Neuronal stem cell (in vitro differentiated cells): ENCODE data around the gene C14orf119.

ENCODE experiments used
- DNase-seq: peaks from one replicate; pipeline ENCODE4 v3.0.0-alpha.2; 2013; ENCODE audit warnings: low spot score
- H2AFZ ChIP-seq: one replicate; pipeline ENCODE4 v1.6.1; 2013; ENCODE audit warnings: mild to moderate bottlenecking, low read length, inconsistent platforms
- H2AK5ac ChIP-seq: 2 replicates; pipeline ENCODE4 v1.6.1; 2013; ENCODE audit warnings: low read depth, mild to moderate bottlenecking, inconsistent platforms, low read length, moderate library complexity, mixed read lengths
- H2BK120ac ChIP-seq: 2 replicates; pipeline ENCODE4 v1.6.1; 2013; ENCODE audit warnings: low read depth, mild to moderate bottlenecking, inconsistent platforms, low read length, moderate library complexity, mixed read lengths
- H2BK12ac ChIP-seq: one replicate; pipeline ENCODE4 v1.6.1; 2013; ENCODE audit warnings: low read length, inconsistent platforms
- H2BK15ac ChIP-seq: 2 replicates; pipeline ENCODE4 v1.6.1; 2013; ENCODE audit warnings: mild to moderate bottlenecking, low read length, inconsistent platforms, mixed read lengths
- H2BK5ac ChIP-seq: one replicate; pipeline ENCODE4 v1.6.1; 2013; ENCODE audit warnings: inconsistent platforms, mild to moderate bottlenecking, low read length, moderate library complexity
- H3K14ac ChIP-seq: one replicate; pipeline ENCODE4 v1.6.1; 2013; ENCODE audit warnings: low read length, inconsistent platforms
- H3K18ac ChIP-seq: 2 replicates; pipeline ENCODE4 v1.6.1; 2013; ENCODE audit warnings: low read length, inconsistent platforms
- H3K23ac ChIP-seq: 2 replicates; pipeline ENCODE4 v1.6.1; 2013; ENCODE audit warnings: low read depth, mild to moderate bottlenecking, mixed read lengths, low read length, inconsistent platforms; ENCODE audit not compliant: poor library complexity
- H3K27ac ChIP-seq: replicated peaks from 3 replicates; pipeline ENCODE4 v1.5.1; 2013; ENCODE audit warnings: low read length, inconsistent platforms
- H3K27me3 ChIP-seq, 3 experiments: 2 replicates each; pipeline ENCODE4 v1.6.1; 2013; ENCODE audit warnings: low read length in 3 of 3, mild to moderate bottlenecking in 2 of 3, inconsistent platforms in 1 of 3, low read depth in 1 of 3, mixed read lengths in 1 of 3, moderate library complexity in 1 of 3; ENCODE audit not compliant: control insufficient read depth in 3 of 3, insufficient read depth in 3 of 3
- H3K36me3 ChIP-seq, 2 donors: replicated peaks in 1 of 2; 2 replicates each; pipeline ENCODE4 v1.6.1; 2013; ENCODE audit warnings: low read length in 2 of 2; ENCODE audit not compliant: control insufficient read depth in 2 of 2, insufficient read depth in 2 of 2
- H3K4ac ChIP-seq: 2 replicates; pipeline ENCODE4 v1.6.1; 2013; ENCODE audit warnings: inconsistent platforms, mild to moderate bottlenecking, low read length, moderate library complexity
- H3K4me1 ChIP-seq, 2 donors: 1 replicate in 1 of 2; 2 replicates in 1 of 2; pipeline ENCODE4 v1.6.1; 2013; ENCODE audit warnings: low read length in 2 of 2, low read depth in 1 of 2; ENCODE audit not compliant: control insufficient read depth in 2 of 2, insufficient read depth in 1 of 2
- H3K4me2 ChIP-seq: one replicate; pipeline ENCODE4 v1.6.1; 2013; ENCODE audit warnings: mild to moderate bottlenecking, low read length, inconsistent platforms; ENCODE audit not compliant: insufficient read depth, poor library complexity, severe bottlenecking
- H3K4me3 ChIP-seq, 2 donors: 2 replicates each; pipeline ENCODE4 v1.5.1; 2013; ENCODE audit warnings: low read length in 2 of 2, mild to moderate bottlenecking in 2 of 2, inconsistent platforms in 1 of 2, moderate library complexity in 1 of 2
- H3K79me1 ChIP-seq: one replicate; pipeline ENCODE4 v1.6.1; 2013; ENCODE audit warnings: low read depth, mild to moderate bottlenecking, inconsistent platforms, low read length, moderate library complexity
- H3K9ac ChIP-seq: one replicate; pipeline ENCODE4 v1.6.1; 2013; ENCODE audit warnings: mild to moderate bottlenecking, low read depth, low read length, inconsistent platforms; ENCODE audit not compliant: poor library complexity
- H3K9me3 ChIP-seq, 2 donors: replicated peaks in 1 of 2; 2 replicates each; pipeline versions ENCODE3 to v1.6.1; 2013; ENCODE audit warnings: low read length in 2 of 2, mild to moderate bottlenecking in 2 of 2, inconsistent platforms in 1 of 2, low read depth in 1 of 2, mixed read lengths in 1 of 2, moderate library complexity in 1 of 2; ENCODE audit not compliant: control insufficient read depth in 2 of 2, insufficient read depth in 1 of 2
- H4K8ac ChIP-seq: one replicate; pipeline ENCODE4 v1.6.1; 2013; ENCODE audit warnings: low read depth, mild to moderate bottlenecking, inconsistent platforms, low read length, moderate library complexity
- H4K91ac ChIP-seq: one replicate; pipeline ENCODE4 v1.6.1; 2013; ENCODE audit warnings: low read length, low read depth, mild to moderate bottlenecking, inconsistent platforms; ENCODE audit not compliant: poor library complexity
- WGBS, 2 donors: extraction: QIAGEN DNeasy Blood & Tissue Kit; methylation state at CpG; one replicate each; pipeline ENCODE4 v1.1.7; 2013; ENCODE audit warnings: missing lambda C conversion rate in 2 of 2, mixed read lengths in 1 of 2; ENCODE audit not compliant: insufficient read length in 2 of 2, insufficient replicate concordance in 1 of 2; ENCODE audit errors: extremely low coverage in 2 of 2; 5-methylcytosine and 5-hydroxymethylcytosine counted together

Gene C14orf119

GRCh38 chr14:23068789-23069412, 26.4 kb upstream of the C14orf119 start:
- Histone ChIP-seq H3K14ac (no peak overlapping the region), H3K36me3 (peaks cover 50 to 71% of the 10 kb centered on the region in 2 donors), H3K18ac (no peak overlapping the region), H2BK12ac (no peak overlapping the region), H3K9ac (no peak overlapping the region), H2AFZ (no peak overlapping the region), H2BK120ac (no peak overlapping the region), H3K4me2 (no peak overlapping the region), H4K91ac (no peak overlapping the region), H4K8ac (no peak overlapping the region), H2AK5ac (no peak overlapping the region), H2BK15ac (no peak overlapping the region), H3K27ac (peak overlapping the region; percentile 59), H3K27me3 (no peaks in the 10 kb centered on the region), H3K9me3 (no peaks in the 10 kb centered on the region), H3K4me1 (peaks cover 23 to 25% of the 10 kb centered on the region in 2 donors), H3K23ac (no peak overlapping the region), H3K79me1 (peaks cover 8% of the 10 kb centered on the region), H2BK5ac (no peak overlapping the region), H3K4ac (no peak overlapping the region), H3K4me3 (no peak overlapping the region)
- peak; percentile 89 for DNase-seq
- WGBS, 2 donors = no CpG with 5 or more reads among the region's 8 CpGs

- no peak overlapping the region for H3K18ac ChIP-seq
- no peak overlapping the region for H3K23ac ChIP-seq
- H3K9me3 ChIP-seq = no peaks in the 10 kb centered on the region
- no peak overlapping the region for H3K9ac ChIP-seq
- DNase-seq = no peak
- H2BK12ac ChIP-seq = no peak overlapping the region
- H3K36me3 ChIP-seq = peaks cover 45 to 70% of the 10 kb centered on the region in 2 donors
- H3K14ac ChIP-seq = no peak overlapping the region
- no CpG with 5 or more reads among the region's 4 CpGs for WGBS, 2 donors
- no peak overlapping the region for H2BK15ac ChIP-seq
- peaks cover 23 to 25% of the 10 kb centered on the region in 2 donors for H3K4me1 ChIP-seq
- no peaks in the 10 kb centered on the region for H3K27me3 ChIP-seq
- no peak overlapping the region for H4K91ac ChIP-seq
- H3K79me1 ChIP-seq = peaks cover 5% of the 10 kb centered on the region
- no peak overlapping the region for H2AFZ ChIP-seq
- H3K27ac ChIP-seq = peak overlapping the region; percentile 59
- no peak overlapping the region for H2BK5ac ChIP-seq
- no peak overlapping the region for H2AK5ac ChIP-seq
- peak overlapping the region in 1 of 2 donors; percentile 83 for H3K4me3 ChIP-seq
- no peak overlapping the region for H3K4me2 ChIP-seq
- no peak overlapping the region for H2BK120ac ChIP-seq
- no peak overlapping the region for H3K4ac ChIP-seq
- H4K8ac ChIP-seq = no peak overlapping the region
Measured at GRCh38 chr14:23069413-23069806, 25.9 kb upstream of the C14orf119 start.

GRCh38 chr14:23070262-23071129, 24.8 kb upstream of the C14orf119 start:
- 100% methylated on average over 1 of the region's 10 CpGs for WGBS, 2 donors
- Histone ChIP-seq H3K4me2 (peak overlapping the region; percentile 56), H3K79me1 (peaks cover 5% of the 10 kb centered on the region), H2BK12ac (no peak overlapping the region), H3K4me3 (peak overlapping the region; percentile 83 to 84), H4K8ac (no peak overlapping the region), H4K91ac (no peak overlapping the region), H3K4ac (no peak overlapping the region), H3K9ac (no peak overlapping the region), H3K14ac (no peak overlapping the region), H3K27ac (peak overlapping the region; percentile 48), H3K36me3 (peaks cover 44 to 70% of the 10 kb centered on the region in 2 donors), H2BK120ac (no peak overlapping the region), H3K18ac (no peak overlapping the region), H3K4me1 (peaks cover 23 to 25% of the 10 kb centered on the region in 2 donors), H2BK5ac (peak overlapping the region; percentile 35), H3K27me3 (no peaks in the 10 kb centered on the region), H3K23ac (no peak overlapping the region), H2AFZ (no peak overlapping the region), H2BK15ac (no peak overlapping the region), H2AK5ac (no peak overlapping the region), H3K9me3 (no peaks in the 10 kb centered on the region)
- no peak for DNase-seq
